Measurements from ENCODE around the gene RABL6.

DNA sequence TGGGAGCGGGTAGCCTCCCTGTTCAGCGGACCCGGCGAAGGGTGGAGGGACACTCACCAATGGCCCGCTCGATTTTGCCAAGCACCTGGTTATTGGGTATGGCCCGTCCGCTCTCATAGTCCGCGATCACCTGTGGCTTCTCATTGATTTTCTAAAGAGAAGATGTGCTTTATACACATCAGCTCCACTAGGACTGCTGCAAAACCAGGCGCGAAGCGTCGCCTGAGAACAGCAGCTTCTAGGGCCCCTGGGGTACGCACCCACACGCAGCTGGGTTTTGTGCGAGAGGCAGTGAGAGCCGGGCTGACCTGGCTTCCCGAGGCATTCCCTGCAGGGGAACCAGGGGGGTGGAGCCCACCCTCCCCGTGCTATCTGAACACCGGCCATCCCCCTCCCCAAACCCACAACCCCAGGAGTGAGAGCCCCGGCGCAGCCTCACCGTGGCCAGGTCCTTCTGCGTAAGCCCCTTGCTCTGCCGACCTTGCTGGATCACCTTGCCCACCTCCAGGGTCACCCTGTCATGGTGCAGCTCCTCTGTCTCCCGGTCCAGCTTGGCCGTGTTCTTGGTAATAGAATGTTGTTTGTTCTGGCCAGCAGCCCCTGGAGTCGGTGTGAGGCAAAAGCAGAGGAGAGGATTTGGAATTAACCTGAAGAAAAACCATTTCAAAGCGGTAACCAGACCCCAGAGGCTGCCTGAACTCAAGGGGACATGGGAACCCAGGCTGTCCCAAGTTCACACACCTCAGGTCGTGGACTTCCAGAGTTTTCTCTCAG is 55.3 kb downstream of the RABL6 start:
- TF ChIP-seq, protein P1, sequence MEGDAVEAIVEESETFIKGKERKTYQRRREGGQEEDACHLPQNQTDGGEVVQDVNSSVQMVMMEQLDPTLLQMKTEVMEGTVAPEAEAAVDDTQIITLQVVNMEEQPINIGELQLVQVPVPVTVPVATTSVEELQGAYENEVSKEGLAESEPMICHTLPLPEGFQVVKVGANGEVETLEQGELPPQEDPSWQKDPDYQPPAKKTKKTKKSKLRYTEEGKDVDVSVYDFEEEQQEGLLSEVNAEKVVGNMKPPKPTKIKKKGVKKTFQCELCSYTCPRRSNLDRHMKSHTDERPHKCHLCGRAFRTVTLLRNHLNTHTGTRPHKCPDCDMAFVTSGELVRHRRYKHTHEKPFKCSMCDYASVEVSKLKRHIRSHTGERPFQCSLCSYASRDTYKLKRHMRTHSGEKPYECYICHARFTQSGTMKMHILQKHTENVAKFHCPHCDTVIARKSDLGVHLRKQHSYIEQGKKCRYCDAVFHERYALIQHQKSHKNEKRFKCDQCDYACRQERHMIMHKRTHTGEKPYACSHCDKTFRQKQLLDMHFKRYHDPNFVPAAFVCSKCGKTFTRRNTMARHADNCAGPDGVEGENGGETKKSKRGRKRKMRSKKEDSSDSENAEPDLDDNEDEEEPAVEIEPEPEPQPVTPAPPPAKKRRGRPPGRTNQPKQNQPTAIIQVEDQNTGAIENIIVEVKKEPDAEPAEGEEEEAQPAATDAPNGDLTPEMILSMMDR (IDR thresholded peaks at IDR 0.05): no peak
- no peak for TF ChIP-seq POLR2A (IDR thresholded peaks at IDR 0.05)

All from body of pancreas (tissue), 4 donors.